NCI-H1092 treated with DMSO at 0.1 percent for 48 hours (cell line): Measurements from ENCODE around the gene HOXB2.

Experiments used
- DNase-seq: peaks from one replicate; lab custom pipeline; 2025; lab: John Stamatoyannopoulos, UW

Gene HOXB2

DNA sequence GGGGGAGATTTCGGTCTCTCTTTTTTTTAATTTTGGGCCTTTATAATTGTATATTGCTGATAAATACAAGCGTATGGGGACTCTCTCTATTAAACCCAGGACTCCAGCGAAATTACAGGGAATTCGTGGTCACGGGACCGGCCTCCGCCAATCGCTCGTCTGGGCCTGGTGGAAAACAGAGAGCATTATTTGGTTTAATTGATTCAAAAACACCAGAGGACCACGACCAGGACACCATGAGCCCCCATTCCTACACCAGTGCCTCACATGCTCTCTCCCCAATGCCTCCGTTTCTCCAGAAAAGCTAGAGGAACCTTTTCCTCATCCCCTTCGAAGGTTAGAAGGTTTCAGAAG, at the start of gene HOXB2:
Gene HOXB2 (minus strand): TSS at position 88 of the 354 bp plus-strand sequence. CDS start 198 bp downstream, outside the sequence.
- DNase-seq = no peak

DNA sequence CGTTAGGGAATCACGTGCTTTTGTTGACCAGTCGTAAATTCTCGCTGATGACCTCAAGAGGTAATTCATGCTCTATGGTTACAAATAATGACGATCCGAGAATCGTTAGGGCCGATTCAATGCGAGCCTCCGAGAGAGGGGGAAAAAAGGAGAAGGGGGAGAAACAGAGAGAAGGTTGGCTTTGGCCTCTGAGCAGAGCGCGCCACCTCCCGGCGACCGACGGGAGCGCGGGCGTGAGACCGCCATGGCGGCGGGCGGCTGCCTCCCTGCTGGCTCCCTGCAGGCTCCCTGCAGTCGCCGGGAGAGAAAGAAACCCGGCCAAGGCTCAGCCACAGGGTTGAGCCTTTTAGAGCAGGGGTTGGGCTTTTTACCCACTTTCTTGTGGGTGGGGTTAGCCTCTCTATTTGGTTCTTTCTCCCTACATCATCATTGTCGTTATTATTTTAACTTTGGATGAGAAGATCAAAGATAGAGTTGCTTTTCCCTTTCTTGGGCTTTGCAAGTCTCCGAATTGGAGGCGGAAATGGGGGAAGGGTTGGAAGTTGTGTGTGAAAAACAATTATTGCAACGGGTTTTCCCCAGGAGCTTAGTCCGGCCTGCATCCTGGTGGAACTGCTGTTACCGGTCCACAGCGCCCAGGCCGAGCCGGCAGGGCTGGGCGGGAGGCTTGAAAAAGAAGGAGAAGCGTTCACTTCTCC, 49.1 kb upstream of the HOXB2 start:
- DNase-seq = peak; percentile 99

DNA sequence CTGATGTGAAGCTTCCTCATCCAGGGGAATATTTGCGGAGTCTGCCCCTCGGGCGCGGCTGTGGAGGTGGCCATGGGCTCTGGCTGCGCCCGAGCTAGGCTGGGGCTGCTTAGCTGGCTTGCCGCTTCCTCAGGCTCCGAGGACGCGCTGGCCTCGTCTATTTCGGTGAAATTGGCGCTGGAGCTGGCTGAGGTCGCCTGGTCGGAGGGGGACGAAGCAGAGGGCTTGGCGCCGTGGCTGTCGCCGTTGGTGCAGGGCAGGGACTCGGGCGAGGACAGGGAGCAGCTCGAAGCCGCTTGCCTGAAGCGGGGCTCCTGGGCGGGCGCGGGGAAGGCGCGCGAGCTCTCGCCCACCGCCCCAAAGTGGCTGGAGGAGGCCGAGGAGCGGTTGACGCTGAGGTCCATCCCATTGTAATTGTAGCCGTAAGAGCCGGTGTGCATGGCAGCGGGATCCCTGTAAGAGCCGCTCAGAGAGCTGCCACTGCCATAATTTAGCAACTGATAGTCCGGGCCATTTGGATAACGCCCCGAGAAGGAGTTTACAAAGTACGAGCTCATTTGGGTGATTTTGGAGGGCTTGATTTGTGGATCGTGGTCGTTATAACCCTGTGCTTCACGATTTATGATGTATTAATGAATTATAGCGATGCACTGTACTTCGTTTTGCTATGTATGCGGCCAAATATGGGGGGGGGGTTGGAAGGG, 48.4 kb upstream of the HOXB2 start, which contains the start of gene HOXB5:
Gene HOXB5 (minus strand): TSS at position 654 of the 704 bp plus-strand sequence. CDS start 97 bp downstream, at position 557.
- no peak for DNase-seq

DNA sequence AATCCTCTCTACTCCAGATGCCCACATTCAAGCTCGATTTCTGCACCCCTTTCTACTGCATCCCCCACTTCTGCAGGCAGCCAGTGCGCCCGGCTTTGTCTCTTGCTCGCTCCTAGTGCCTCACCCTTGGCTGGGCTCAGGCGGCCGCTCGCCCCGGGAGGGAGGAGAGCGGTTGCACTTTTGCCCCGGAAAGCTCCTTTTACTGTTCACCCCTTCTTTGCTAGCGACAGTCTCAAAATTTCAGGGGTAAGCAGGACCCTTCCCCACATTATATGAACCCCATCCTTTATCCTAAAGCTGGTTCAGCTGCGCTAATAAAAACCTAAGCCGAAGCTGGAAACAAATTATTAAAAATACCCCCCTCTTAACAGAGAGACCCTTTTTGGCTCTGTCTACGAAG, 47.7 kb upstream of the HOXB2 start:
- DNase-seq = no peak

DNA sequence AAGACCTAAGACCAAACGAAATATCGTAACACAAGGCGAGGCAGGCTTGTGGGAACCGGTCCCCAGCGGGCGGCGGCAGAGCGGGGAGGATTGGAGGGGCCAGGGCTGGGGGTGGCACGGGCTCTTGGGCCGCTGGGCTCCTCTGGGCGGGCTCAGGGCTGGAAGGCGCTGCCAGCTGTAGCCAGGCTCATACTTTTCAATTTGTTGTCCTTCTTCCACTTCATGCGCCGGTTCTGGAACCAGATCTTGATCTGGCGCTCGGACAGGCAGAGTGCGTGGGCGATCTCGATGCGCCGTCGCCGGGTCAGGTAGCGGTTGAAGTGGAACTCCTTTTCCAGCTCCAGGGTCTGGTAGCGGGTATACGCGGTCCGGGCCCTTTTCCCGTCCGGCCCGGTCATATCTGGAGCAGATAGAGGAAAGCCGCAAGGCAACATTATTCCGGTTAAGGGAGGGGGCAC, 47.2 kb upstream of the HOXB2 start:
- DNase-seq = no peak

DNA sequence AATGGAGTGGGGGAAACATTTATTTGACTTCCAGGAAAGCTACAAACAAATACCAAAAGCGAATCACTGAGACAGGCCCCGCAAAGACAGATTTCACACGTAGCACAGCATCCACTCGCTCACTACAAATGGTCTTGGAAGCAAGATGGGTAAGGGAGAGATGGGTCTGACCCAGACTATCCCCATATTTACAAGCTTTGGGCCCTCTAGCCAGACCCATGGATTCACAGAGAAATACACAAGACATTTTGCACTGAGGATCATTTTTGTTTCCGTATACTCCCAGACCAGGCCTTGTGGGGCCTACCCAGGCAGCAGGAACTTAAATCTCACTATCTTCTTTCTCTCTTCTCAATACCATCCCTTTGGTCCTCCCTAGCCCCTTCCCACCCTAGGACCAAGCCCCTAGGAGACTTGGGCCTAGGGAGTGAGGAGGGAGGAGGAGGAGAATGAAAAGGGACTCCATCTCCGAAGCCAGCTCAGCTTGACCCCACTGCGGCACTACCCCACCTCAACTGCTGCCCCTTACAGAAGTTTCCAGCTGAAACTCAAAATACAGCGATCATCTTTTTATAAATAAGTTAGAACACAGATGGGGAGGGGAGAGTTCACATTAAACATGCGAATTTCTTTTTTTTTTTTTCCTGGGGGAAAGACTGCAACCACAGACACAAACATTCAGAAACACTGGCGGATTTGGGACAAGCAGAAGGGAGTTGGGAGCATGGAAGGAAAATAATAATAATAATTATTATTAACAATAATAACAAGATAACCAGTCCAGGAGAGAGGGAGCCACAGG, 46.5 kb upstream of the HOXB2 start:
- no peak for DNase-seq

DNA sequence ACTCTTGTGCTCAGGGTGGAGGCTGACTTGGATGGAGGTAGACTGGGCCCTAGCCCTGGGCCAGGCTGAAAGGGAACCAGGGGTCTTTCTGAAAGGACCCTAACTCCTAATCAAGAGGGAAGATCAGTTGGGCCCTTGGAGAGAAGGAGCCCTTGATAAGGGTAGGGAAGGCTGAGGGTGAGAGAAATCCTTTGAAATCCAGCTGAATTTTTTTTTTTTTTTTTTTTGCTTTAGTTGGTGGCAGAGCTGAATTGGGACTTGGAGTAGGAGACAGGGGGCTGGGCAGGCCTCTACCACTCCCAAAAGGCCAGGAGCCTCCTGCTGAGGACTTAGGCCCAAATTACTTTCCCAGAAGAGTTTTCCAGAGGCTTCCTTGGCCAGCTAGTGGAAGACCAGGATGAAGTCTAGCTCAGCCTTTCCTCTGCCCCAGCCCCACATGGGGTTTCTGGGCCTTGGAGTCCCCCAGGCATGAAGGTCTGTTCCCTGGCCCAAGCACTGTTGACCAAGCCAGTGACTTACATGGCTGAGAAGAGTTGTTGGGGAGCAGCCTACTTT, 45.8 kb upstream of the HOXB2 start:
- DNase-seq = no peak

DNA sequence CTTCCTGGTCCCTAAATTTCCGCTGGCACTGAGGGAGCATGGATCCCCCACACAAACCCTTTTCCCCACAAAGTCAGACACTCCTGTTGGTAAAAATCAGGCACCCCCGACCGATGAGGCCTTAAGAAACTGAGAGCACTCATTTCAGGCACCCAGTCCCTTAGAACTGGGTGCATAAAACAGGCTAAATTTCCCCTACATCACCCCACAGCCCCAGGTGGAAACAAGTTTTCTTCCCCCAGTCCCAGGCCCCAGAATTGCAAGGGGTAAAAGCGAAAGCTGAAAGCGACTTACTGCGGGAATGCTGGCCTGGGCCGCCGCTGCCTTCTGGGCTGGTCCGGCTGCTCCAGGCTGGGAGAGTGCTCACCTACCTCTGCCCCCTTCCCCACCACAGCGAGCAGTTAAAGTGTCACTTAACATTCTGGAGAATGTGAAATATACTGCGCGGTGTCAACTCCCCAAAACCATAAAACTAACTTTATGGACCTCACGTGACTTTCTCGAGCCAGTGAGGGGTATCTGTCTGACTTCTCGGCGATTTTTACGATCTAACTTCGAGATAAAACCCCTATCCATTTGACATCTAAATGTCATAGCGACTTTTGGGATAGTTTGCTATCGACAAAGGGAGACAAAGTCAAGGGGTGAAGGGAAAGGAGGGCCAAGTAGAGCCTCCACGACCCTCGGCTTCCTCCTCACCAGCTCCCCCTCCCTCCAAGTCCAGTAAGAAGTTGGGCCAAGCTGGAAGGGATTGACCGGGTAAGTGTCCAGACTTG, 45.1 kb upstream of the HOXB2 start, which contains the start of gene HOXB3:
Gene HOXB3 (minus strand): TSS at position 411 of the 776 bp plus-strand sequence. CDS start 37,767 bp downstream, outside the sequence.
- no peak for DNase-seq

DNA sequence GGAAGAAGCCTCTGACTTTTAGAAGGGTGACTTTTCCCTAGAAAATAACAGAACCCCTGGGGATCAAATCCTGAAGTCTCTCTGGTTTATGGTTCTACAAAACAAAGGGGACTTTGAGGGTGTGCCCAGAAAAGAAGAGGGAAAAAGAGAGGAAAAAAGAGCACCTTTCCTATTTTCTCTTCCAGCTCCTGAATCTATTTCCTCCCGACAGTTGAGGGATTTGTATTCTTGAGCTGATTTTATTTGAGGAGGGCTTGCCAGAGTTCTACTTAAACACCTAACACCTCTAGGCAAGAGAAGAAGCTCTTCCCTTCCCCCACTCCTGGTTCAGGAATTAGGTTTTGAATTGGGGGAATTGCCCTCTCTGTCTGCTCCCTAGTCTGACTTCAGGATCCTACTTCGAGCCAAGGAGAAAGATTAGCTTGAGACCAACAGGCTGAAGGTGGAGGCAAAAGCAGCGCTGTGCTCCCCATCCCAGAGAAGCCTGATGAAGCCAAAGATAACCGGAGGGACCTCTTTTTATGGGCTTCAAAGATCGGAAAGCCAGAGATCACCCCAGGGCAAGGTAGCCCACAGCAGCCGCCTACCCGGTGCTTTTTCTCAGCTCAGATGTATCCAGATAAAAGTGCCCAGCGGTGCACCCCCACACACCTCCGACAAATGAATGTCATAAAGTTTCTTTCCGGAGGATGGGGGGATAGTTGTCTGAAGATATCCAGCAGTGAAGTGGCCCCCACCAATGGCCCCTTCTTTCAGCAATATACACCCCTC, 44.3 kb upstream of the HOXB2 start:
- no peak for DNase-seq

DNA sequence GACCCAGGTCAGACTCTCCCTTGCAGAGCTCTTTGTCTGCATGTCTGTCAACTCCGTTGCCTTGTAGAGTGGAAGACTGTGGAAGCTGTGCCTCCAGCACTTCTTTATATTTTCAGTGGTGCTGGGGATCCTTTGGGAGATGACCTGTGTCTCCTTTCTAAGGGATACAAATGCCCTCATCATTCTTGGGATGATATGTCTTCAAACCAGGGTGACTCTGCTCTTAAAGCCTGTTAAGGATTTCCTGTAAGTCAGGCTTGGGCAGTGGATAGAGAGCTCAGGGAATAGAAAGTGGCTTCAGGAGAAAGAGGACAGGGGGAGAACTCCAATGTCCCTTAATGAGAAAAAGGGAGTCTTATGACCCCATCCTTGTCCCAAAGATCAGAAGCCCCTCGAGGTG, 43.6 kb upstream of the HOXB2 start:
- DNase-seq = no peak

DNA sequence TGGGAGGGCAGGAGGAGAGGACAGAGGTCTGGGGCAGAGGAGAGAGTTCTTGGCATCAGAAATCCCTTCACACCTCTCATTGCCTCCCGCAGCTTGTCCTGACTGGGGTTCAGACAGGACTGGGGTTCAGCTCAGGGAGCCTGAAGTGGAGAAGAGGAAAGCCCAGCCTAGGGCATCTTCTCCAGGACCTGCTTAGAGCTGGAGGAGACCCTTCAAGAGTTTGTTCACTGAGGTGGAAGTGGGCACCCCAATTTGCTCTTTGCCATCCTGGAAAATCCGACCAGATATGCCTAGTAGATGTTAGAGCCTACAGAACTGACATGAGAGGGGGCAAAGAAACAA, 43.1 kb upstream of the HOXB2 start:
- no peak for DNase-seq

DNA sequence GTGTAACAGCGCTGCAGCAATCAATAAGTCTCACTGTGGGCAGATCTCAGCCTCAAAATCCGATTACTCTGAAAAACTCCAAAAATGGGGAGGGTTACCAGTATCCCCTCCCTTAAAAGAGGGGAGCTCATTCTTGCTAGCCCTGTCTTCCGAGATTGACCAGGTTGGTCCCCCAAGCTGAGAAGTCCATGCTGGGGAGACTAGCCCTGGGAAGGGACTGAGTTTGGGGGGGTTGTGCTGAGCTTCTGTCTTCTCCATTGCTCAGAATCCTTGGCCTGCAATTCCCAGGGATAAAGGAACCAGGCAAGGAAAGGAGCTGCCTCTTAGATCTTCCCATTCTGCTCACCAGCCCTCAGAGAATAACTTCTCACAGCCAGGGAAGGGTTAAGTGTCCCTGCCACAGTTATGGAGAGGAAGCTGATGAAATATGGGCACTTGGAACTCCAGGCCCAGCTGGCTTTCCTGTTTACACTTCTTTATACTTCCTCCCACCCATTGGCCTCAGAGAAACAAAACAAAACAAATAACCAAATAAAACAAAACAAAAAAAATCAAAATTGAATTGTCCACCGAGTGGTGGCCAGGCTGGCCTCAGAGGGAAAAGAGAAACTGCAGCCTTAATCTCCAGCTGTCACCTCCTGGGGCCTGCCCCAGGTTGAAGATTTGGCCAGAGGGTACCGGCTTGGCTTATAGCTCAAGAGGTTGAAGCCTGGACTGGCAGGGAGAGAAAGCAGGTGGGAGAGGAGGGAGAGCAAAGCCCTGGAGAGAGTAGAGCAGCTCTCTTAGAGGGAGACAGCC, 42.6 kb upstream of the HOXB2 start:
- DNase-seq = peak; percentile 98

DNA sequence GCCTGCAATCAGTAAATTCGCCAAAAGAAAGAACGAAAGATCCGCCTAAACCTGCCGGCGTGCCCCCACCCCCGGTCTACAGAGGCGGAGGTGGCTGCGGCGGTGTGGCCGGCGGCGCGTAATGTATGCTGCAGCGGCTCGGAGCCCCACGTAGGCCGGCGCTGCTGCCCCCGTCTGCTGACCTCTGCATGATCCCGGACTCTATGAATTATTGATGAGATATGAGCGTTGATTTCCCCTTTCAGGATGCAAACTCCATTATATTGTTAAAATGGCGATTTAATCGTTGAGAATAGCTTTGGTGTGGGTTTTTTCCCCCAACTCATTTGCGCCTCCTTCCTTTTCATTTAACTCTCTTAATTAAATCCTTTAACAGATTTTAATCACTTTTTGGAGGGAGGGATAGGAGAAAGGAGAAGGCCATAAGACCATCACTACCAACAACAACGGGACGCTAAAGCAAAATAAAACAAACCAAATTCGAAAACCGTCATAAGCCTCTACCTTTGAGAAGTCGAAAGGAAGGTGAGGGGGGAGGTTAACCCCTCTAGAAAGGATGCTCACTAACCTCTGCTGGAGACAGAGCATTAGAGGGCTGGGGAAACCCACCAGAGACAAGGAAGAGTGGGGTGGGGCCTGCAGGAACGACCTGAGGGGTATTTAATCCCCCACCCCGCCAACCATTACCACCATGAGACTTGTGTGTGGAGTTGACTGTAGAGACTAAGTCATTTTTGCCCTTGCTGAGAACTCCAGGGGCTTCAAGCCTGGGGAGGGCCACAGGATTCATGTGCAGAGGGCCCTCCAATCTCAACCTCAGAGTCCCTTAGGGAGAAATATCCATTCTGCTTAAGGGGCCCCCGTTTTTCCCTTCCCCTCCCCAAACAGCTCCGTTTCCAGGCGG, 41.7 kb upstream of the HOXB2 start:
- DNase-seq = no peak

DNA sequence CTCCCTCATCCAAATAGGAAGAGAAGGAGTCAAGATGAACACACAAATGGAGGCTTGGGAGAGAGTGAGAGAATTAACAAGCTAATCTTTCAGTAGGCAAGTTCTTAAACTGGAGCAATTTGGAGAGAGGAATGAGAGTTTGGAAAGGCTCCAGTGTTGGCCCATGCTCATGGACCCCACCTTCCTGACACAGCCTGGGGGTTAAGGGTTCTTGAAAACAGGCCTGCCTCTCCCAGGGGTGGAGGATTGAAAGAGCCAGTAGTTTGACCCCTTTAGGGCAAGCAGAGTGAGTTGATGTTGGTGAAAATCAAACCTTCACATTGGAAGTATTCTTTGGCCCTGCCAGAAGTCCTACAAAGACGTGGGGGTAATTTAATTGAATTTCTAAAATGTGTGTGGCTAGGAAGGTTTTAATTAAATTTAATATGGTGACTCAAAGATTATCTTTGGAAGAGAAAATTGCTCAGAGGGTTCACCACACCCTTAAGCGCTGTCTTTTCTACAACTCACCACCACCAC, 39.4 kb upstream of the HOXB2 start:
- DNase-seq = no peak

DNA sequence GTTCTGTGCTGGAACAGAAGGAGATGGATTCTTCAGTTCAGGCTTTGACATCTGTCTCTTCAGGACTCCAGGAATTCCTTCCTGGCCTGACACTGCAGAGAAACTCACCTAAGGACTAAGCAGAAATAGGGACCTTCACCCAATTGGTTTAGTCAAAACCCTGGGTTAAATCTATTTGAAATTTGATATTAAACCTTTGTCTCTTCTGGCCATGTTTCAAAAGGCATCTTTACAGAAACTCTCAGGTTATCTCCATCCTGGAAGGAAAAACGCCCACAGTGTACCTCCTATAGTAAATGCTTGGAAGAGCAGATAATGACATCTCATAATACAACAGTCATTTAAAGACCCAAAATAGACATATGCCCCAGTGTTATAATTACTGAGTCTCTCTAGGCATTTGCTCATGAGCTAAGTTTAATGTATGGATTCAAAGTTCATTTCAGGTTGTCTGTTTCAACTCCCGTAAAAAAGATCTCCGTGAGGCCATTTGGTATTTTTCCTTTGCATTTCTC, 38.9 kb upstream of the HOXB2 start:
- DNase-seq = no peak

DNA sequence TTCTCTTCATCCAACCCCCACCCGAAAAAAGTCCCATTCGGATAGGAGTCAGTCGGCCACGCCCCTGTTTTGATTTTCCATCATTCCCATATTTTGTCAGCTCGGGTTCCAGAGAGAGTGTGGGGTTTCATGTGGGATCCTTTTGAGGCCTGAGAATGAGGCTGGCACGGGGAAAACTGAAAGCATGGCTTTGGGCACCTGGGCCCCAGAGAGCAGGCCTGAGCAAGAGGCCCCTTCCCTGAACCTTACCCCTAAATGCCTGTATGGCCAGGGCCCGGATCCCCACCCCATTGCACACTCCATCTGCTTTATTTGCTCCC, 37.8 kb upstream of the HOXB2 start:
- no peak for DNase-seq

DNA sequence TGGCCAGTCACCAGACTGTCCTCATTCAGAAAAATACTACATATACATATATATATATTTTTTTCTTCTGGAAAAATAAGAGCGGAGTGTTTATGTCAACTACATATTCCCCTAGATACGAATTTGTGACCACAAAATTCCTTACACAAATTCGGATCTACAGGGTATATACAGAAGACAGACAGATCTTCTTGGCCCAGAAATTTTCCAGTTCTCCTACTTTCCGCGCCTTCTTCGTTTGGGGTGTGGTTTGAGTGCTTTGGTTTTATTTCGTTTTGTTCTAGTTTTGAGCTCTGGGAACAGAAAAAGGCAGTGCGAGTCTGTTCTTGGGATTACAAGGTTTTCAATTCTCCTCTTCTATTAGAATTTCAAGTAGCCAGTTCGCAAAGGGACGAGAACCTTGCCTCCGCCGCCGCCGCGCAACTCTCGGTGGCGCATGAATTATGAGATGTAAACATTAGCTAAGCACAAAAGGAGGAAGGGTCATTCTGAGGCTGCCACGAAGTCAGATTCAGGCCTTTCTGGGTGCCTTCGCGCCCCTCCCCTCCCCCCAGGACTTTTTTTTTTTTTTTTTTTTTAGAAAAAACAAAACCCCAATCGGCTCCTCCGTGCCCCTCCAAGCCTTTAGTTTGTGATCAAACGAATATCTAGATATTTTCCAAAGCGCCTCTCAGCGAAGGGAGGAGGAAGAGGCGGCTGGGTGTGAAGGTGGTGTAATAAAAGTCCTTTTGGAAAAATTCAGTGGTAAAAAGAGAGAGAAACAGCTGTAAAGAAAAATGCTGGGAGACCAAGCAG, 35.0 kb upstream of the HOXB2 start:
- no peak for DNase-seq

DNA sequence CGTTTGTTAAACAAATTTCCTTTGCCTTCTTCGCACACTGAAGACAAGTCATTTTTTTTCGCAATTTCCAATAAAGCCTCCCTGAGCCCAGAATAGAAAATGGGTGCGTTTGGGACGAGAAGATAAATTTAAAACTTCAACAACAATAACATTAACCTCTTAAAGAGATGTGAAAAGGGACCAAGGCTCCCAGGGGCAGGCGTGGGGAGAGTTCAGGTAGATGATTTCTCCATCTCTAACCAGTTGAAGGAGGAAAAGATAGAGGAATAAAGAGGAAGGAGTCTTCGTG, 34.5 kb upstream of the HOXB2 start:
- no peak for DNase-seq
